Measurements from ENCODE around the gene DPEP1.

Gene DPEP1

DNA sequence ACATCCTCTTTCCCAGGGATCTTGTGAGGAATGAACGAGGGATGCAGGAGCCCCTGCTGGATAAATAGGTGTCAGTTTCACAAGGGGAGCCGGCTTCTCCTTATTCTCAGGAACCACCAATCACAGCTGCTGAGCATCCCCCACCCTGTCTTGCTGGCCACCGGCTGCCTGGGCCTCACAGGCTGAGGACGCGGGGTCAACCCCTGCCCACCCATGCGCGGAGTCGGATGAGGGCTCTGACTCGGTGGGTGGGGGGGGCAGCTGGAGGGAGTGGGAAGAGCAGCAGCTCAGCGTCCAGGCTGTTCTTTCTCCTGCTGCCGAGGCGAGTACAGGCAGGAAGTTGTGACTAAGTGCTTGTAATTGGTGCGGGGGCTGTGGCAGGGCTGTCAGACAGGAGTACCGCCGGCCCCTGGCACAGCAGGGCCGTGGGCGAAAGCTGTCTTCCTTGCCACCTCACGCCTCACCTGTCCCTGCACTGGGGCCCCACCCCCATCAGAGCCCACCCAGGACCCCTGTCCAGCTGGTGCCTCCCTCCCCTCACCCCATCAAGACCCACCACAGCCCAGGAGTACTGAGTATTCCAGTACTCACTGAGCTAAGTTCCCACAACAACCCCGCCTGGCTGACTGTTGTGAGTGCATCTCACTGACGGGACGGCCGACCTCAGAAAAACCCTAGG is 11.0 kb upstream of the DPEP1 start:
- Histone ChIP-seq H3K36me3 (replicated peaks; ENCODE audit: low read depth, low read length) (no peaks in the 10 kb centered on the region), H3K9ac (ENCODE audit: low read length) (no peak overlapping the region), H3K27ac (ENCODE audit: low read length) (no peak overlapping the region), H3K27me3 (ENCODE audit: low read depth, low read length) (no peaks in the 10 kb centered on the region), H3K4me3 (ENCODE audit: low read length) (no peak overlapping the region), H3K4me1 (ENCODE audit: low read length) (peaks cover 3% of the 10 kb centered on the region; the same call in 1 of the 2 replicates), H4K20me1 (ENCODE audit: insufficient read depth, low read length) (no peaks in the 10 kb centered on the region), H3K9me3 (ENCODE audit: insufficient read depth, low read length) (no peaks in the 10 kb centered on the region), H3K79me2 (ENCODE audit: low read length) (no peaks in the 10 kb centered on the region), H2AFZ (ENCODE audit: low read depth, low read length) (no peak overlapping the region), H3K4me2 (ENCODE audit: low read length) (no peak overlapping the region)
- no peak for TF ChIP-seq CTCF (IDR thresholded peaks at IDR 0.05; ENCODE audit: low read depth, low read length)

GRCh38 chr16:89602952-89603590 is 10.4 kb upstream of the DPEP1 start:
- Histone ChIP-seq H3K79me2 (ENCODE audit: low read length) (no peaks in the 10 kb centered on the region), H3K36me3 (replicated peaks; ENCODE audit: low read depth, low read length) (no peaks in the 10 kb centered on the region), H3K4me3 (ENCODE audit: low read length) (no peak overlapping the region), H4K20me1 (ENCODE audit: insufficient read depth, low read length) (no peaks in the 10 kb centered on the region), H3K4me1 (ENCODE audit: low read length) (peaks cover 3% of the 10 kb centered on the region; the same call in 1 of the 2 replicates), H3K27me3 (ENCODE audit: low read depth, low read length) (no peaks in the 10 kb centered on the region), H3K9me3 (ENCODE audit: insufficient read depth, low read length) (no peaks in the 10 kb centered on the region), H2AFZ (ENCODE audit: low read depth, low read length) (no peak overlapping the region), H3K27ac (ENCODE audit: low read length) (no peak overlapping the region), H3K9ac (ENCODE audit: low read length) (no peak overlapping the region), H3K4me2 (ENCODE audit: low read length) (no peak overlapping the region)
- TF ChIP-seq CTCF (IDR thresholded peaks at IDR 0.05; ENCODE audit: low read depth, low read length) (no peak), EZH2phosphoT487 (IDR thresholded peaks at IDR 0.05; ENCODE audit: low read depth) (no peak)

GRCh38 chr16:89604764-89605163 is 8.7 kb upstream of the DPEP1 start:
- Histone ChIP-seq H3K4me2 (ENCODE audit: low read length) (no peak overlapping the region), H3K36me3 (replicated peaks; ENCODE audit: low read depth, low read length) (no peaks in the 10 kb centered on the region), H3K79me2 (ENCODE audit: low read length) (no peaks in the 10 kb centered on the region), H3K9me3 (ENCODE audit: insufficient read depth, low read length) (no peaks in the 10 kb centered on the region), H3K4me3 (ENCODE audit: low read length) (no peak overlapping the region), H3K9ac (ENCODE audit: low read length) (no peak overlapping the region), H4K20me1 (ENCODE audit: insufficient read depth, low read length) (no peaks in the 10 kb centered on the region), H3K4me1 (ENCODE audit: low read length) (no peaks in the 10 kb centered on the region), H3K27ac (ENCODE audit: low read length) (no peak overlapping the region), H2AFZ (ENCODE audit: low read depth, low read length) (no peak overlapping the region), H3K27me3 (ENCODE audit: low read depth, low read length) (no peaks in the 10 kb centered on the region)
- TF ChIP-seq CTCF (IDR thresholded peaks at IDR 0.05; ENCODE audit: low read depth, low read length) (no peak), EZH2phosphoT487 (IDR thresholded peaks at IDR 0.05; ENCODE audit: low read depth) (no peak)

DNA sequence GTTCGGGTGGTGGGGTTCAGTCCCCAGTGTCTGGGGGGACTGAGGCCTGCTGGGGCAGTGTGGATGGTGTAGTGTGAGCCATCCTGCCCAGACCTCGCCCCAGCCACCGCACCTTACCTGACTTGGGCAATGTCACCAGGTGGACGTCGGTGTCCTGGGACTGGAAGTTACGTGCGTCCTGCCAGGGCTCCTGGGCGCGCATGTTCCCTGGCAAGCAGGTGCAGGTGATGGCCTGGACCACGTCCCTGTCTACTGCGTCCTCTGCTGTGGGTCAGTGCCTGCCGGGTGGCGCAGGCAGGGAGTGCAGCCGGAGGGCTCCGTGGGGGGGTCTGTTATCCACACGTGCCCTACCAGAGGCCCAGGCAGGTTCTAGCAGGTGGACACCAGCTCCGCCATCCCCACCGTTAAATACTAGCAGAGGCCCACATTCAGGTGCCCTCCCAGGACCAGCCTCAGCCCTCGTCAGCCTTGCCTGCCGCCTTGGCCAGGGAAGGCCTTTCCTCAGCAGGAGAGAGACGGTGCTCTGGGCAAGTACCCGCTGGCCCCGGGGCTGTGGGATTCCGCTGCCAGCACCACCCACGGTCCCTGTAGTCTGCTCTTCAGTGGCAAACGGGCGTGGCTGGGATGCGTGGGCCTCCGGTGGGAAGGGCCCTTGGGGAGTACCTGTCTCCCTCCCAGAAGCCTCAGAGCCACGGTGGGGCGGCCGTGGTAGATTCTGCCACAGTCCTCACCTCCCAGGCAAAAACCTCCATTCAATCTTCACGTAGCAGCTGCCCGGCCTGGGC is 8.1 kb upstream of the DPEP1 start:
- H3K4me1 ChIP-seq (ENCODE audit: low read length), result no peaks in the 10 kb centered on the region
- no peak overlapping the region for H3K4me3 ChIP-seq (ENCODE audit: low read length)
- H4K20me1 ChIP-seq (ENCODE audit: insufficient read depth, low read length), result no peaks in the 10 kb centered on the region
- no peak overlapping the region for H3K27ac ChIP-seq (ENCODE audit: low read length)
- H3K36me3 ChIP-seq (replicated peaks; ENCODE audit: low read depth, low read length), result no peaks in the 10 kb centered on the region
- TF ChIP-seq EZH2phosphoT487 (IDR thresholded peaks at IDR 0.05; ENCODE audit: low read depth) (no peak), CTCF (IDR thresholded peaks at IDR 0.05; ENCODE audit: low read depth, low read length) (no peak)
- H3K9me3 ChIP-seq (ENCODE audit: insufficient read depth, low read length), result no peaks in the 10 kb centered on the region
- H2AFZ ChIP-seq (ENCODE audit: low read depth, low read length), result no peak overlapping the region
- H3K9ac ChIP-seq (ENCODE audit: low read length), result no peak overlapping the region
- H3K79me2 ChIP-seq (ENCODE audit: low read length), result no peaks in the 10 kb centered on the region
- no peaks in the 10 kb centered on the region for H3K27me3 ChIP-seq (ENCODE audit: low read depth, low read length)
- H3K4me2 ChIP-seq (ENCODE audit: low read length), result no peak overlapping the region
